ENCODE results near the gene PTPN13. TPM values are rescaled to one million over a fixed set of nuclear protein-coding genes. Genes with fewer than 3 reads are reported as not detected.

PTPN13 gene
- total RNA-seq, 2 donors from 2014 or later, result 9.1 to 26.7 TPM

- no peak overlapping the region for H3K4me3 ChIP-seq
- 74% methylated on average over 5 of the region's 5 CpGs for WGBS, 2 donors
These were observed 243.8 kb downstream of the PTPN13 start for GRCh38 chr4:86837691-86838503.

GRCh38 chr4:86840858-86841257 lies 246.7 kb downstream of the PTPN13 start:
- 82 to 92% methylated on average over 1 of the region's 1 CpG for WGBS, 2 donors
- Histone ChIP-seq H3K27ac (no peak overlapping the region), H3K4me3 (no peak overlapping the region), H3K27me3 (no peaks in the 10 kb centered on the region), H3K36me3 (replicated peaks in 1 of 2; ENCODE audit: insufficient read depth in 1 of 2, low read depth in 2 of 2) (no peaks in the 10 kb centered on the region), H3K9me3 (no peaks in the 10 kb centered on the region), H3K4me1 (no peaks in the 10 kb centered on the region)
- no peak for DNase-seq
- no peak for TF ChIP-seq CTCF (IDR thresholded peaks at IDR 0.05)
- TF ChIP-seq POLR2A (IDR thresholded peaks at IDR 0.05), result no peak
- no peak for ATAC-seq
- intact Hi-C loops (cut with DNase I), result no loop called here

More at GRCh38 chr4:86837691-86838503, 243.8 kb downstream of the PTPN13 start:
- no peak overlapping the region for H3K27ac ChIP-seq
- intact Hi-C loops (cut with DNase I), result no loop called here
- TF ChIP-seq CTCF (IDR thresholded peaks at IDR 0.05) (no peak), POLR2A (IDR thresholded peaks at IDR 0.05) (no peak)
- no peaks in the 10 kb centered on the region for H3K9me3 ChIP-seq
- no peak for DNase-seq
- no peaks in the 10 kb centered on the region for H3K27me3 ChIP-seq
- H3K4me1 ChIP-seq, result no peaks in the 10 kb centered on the region
- ATAC-seq, result no peak
- H3K36me3 ChIP-seq (replicated peaks in 1 of 2; ENCODE audit: insufficient read depth in 1 of 2, low read depth in 2 of 2), result no peaks in the 10 kb centered on the region

GRCh38 chr4:86841309-86841708 lies 247.2 kb downstream of the PTPN13 start:
- WGBS, 2 donors, result 93 to 95% methylated on average over 1 of the region's 1 CpG
- TF ChIP-seq CTCF (IDR thresholded peaks at IDR 0.05), result no peak
- no peak for TF ChIP-seq POLR2A (IDR thresholded peaks at IDR 0.05)
- no peaks in the 10 kb centered on the region for H3K27me3 ChIP-seq
- H3K9me3 ChIP-seq, result no peaks in the 10 kb centered on the region
- intact Hi-C loops (cut with DNase I), result no loop called here
- DNase-seq (no peak), ATAC-seq (no peak)
- no peak overlapping the region for H3K4me3 ChIP-seq
- H3K27ac ChIP-seq, result no peak overlapping the region
- no peaks in the 10 kb centered on the region for H3K36me3 ChIP-seq (replicated peaks in 1 of 2; ENCODE audit: insufficient read depth in 1 of 2, low read depth in 2 of 2)
- no peaks in the 10 kb centered on the region for H3K4me1 ChIP-seq

GRCh38 chr4:86845593-86845992 lies 251.5 kb downstream of the PTPN13 start:
- TF ChIP-seq POLR2A (IDR thresholded peaks at IDR 0.05) (no peak), CTCF (IDR thresholded peaks at IDR 0.05) (no peak)
- H3K9me3 ChIP-seq, result no peaks in the 10 kb centered on the region
- no peak for ATAC-seq
- H3K36me3 ChIP-seq (replicated peaks in 1 of 2; ENCODE audit: insufficient read depth in 1 of 2, low read depth in 2 of 2), result no peaks in the 10 kb centered on the region
- 63 to 78% methylated on average over 5 of the region's 5 CpGs for WGBS, 2 donors
- H3K4me3 ChIP-seq, result no peak overlapping the region
- DNase-seq, result no peak
- intact Hi-C loops (cut with DNase I), result no loop called here
- H3K27ac ChIP-seq, result no peak overlapping the region
- H3K27me3 ChIP-seq, result no peaks in the 10 kb centered on the region
- H3K4me1 ChIP-seq, result no peaks in the 10 kb centered on the region

GRCh38 chr4:86846921-86847320 lies 252.8 kb downstream of the PTPN13 start:
- DNase-seq, result no peak
- Histone ChIP-seq H3K36me3 (replicated peaks in 1 of 2; ENCODE audit: insufficient read depth in 1 of 2, low read depth in 2 of 2) (no peaks in the 10 kb centered on the region), H3K9me3 (no peaks in the 10 kb centered on the region), H3K4me3 (no peak overlapping the region), H3K27ac (no peak overlapping the region), H3K4me1 (no peaks in the 10 kb centered on the region), H3K27me3 (no peaks in the 10 kb centered on the region)
- intact Hi-C loops (cut with DNase I), result no loop called here
- TF ChIP-seq CTCF (IDR thresholded peaks at IDR 0.05) (no peak), POLR2A (IDR thresholded peaks at IDR 0.05) (no peak)
- no peak for ATAC-seq
